ENCODE data around the gene PMPCA. TPM values are rescaled to one million over a fixed set of nuclear protein-coding genes. Genes with fewer than 3 reads are reported as not detected.

PMPCA gene
- polyA plus RNA-seq, 1 donor (not counting 4 experiments of a cell fraction or from before 2014, with no cell fraction given) = 85.9 TPM

DNA sequence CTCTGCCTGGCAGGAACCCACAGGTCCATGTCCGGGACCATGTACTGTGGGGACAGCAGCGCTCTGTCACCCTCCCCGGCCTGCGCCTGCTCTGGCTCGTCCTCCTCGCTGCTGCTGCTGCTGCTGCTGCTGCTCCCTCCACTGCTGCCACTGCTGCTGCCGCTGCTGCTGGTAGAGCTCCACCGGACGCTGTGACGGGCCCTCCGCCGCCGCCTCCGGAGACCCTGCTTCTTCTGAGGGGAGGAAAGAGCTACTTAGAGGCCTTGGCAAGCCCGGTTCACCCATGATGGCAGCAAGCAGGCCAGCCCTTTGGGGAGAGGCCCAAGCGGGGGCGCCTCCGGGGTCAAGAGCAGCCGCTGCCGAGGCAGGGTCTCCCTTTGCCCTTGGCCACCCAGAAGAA, 27.0 kb upstream of the PMPCA start:
- Histone ChIP-seq H4K20me1 (ENCODE audit: control insufficient read depth, extremely low read depth, insufficient read depth, low read length) (peaks cover 2% of the 10 kb centered on the region), H3K9me1 (ENCODE audit: control insufficient read depth, extremely low read depth, insufficient read depth, low read length) (no peaks in the 10 kb centered on the region), H3K27ac (ENCODE audit: control insufficient read depth, insufficient read depth, low read length) (no peak overlapping the region), H3K9ac (ENCODE audit: control insufficient read depth, extremely low read depth, insufficient read depth, low read length) (no peak overlapping the region), H3K27me3 (ENCODE audit: control insufficient read depth, extremely low read depth, insufficient read depth, low read length) (no peaks in the 10 kb centered on the region), H3K4me2 (ENCODE audit: control insufficient read depth, extremely low read depth, insufficient read depth, low read depth, low read length) (no peak overlapping the region), H3K9me3 (ENCODE audit: control insufficient read depth, low read depth, low read length) (no peaks in the 10 kb centered on the region), H3K36me3 (ENCODE audit: control insufficient read depth in 2 of 2, extremely low read depth in 1 of 2, insufficient read depth in 2 of 2, low read length in 2 of 2) (peaks cover 34 to 50% of the 10 kb centered on the region in 2 experiments), H3K4me1 (ENCODE audit: control insufficient read depth, extremely low read depth, insufficient read depth, low read length) (no peaks in the 10 kb centered on the region), H3K4me3 (ENCODE audit: control insufficient read depth in 2 of 3, extremely low read depth in 1 of 3, insufficient read depth in 2 of 3, low read depth in 1 of 3, low read length in 3 of 3) (no peak overlapping the region), H2AFZ (ENCODE audit: control insufficient read depth, low read length) (no peak overlapping the region), H3K79me2 (ENCODE audit: control insufficient read depth, insufficient read depth, low read length) (no peaks in the 10 kb centered on the region)
- dilution Hi-C loops (cut with MboI; ENCODE audit: extremely low pct_ligation_motif_present, low sequenced_read_pairs) = no loop called here
- FAIRE-seq (no peak), DNase-seq (ENCODE audit: low read depth, low spot score) (no peak)
- TF ChIP-seq, protein P1, sequence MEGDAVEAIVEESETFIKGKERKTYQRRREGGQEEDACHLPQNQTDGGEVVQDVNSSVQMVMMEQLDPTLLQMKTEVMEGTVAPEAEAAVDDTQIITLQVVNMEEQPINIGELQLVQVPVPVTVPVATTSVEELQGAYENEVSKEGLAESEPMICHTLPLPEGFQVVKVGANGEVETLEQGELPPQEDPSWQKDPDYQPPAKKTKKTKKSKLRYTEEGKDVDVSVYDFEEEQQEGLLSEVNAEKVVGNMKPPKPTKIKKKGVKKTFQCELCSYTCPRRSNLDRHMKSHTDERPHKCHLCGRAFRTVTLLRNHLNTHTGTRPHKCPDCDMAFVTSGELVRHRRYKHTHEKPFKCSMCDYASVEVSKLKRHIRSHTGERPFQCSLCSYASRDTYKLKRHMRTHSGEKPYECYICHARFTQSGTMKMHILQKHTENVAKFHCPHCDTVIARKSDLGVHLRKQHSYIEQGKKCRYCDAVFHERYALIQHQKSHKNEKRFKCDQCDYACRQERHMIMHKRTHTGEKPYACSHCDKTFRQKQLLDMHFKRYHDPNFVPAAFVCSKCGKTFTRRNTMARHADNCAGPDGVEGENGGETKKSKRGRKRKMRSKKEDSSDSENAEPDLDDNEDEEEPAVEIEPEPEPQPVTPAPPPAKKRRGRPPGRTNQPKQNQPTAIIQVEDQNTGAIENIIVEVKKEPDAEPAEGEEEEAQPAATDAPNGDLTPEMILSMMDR (optimal IDR thresholded peaks at IDR 0.05 in 1 of 3, IDR thresholded peaks at IDR 0.05 in 1 of 3, conservative IDR thresholded peaks at IDR 0.05 in 1 of 3; ENCODE audit: extremely low read depth in 1 of 3, insufficient read depth in 2 of 3, low read length in 3 of 3) = no peak
- TF ChIP-seq EZH2 (IDR thresholded peaks at IDR 0.05; ENCODE audit: low read length) = no peak

DNA sequence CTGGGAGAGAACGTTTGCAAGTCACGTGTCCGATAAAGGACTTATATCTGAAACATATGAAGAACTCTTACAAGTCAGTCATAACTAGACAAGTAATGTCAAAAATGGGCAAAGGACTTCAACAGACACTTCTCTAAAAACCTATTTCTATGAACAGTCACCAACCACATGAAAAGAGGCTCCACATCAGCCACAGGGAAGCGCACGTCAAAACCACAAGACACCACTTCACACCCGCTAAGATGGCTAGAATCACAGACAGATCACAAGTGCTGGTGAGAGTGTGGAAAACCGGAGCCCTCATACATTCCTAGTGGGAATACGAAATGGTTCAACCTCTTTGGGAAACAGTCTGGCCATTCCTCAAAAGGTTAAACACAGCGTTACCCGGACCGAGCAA, 25.4 kb upstream of the PMPCA start:
- Histone ChIP-seq H4K20me1 (ENCODE audit: control insufficient read depth, extremely low read depth, insufficient read depth, low read length) (peaks cover 2% of the 10 kb centered on the region), H3K4me2 (ENCODE audit: control insufficient read depth, extremely low read depth, insufficient read depth, low read depth, low read length) (no peak overlapping the region), H3K9ac (ENCODE audit: control insufficient read depth, extremely low read depth, insufficient read depth, low read length) (no peak overlapping the region), H3K79me2 (ENCODE audit: control insufficient read depth, insufficient read depth, low read length) (no peaks in the 10 kb centered on the region), H3K27me3 (ENCODE audit: control insufficient read depth, extremely low read depth, insufficient read depth, low read length) (no peaks in the 10 kb centered on the region), H3K27ac (ENCODE audit: control insufficient read depth, insufficient read depth, low read length) (no peak overlapping the region), H3K9me1 (ENCODE audit: control insufficient read depth, extremely low read depth, insufficient read depth, low read length) (no peaks in the 10 kb centered on the region), H2AFZ (ENCODE audit: control insufficient read depth, low read length) (no peak overlapping the region), H3K4me1 (ENCODE audit: control insufficient read depth, extremely low read depth, insufficient read depth, low read length) (no peaks in the 10 kb centered on the region), H3K4me3 (ENCODE audit: control insufficient read depth in 2 of 3, extremely low read depth in 1 of 3, insufficient read depth in 2 of 3, low read depth in 1 of 3, low read length in 3 of 3) (no peak overlapping the region), H3K9me3 (ENCODE audit: control insufficient read depth, low read depth, low read length) (no peaks in the 10 kb centered on the region), H3K36me3 (ENCODE audit: control insufficient read depth in 2 of 2, extremely low read depth in 1 of 2, insufficient read depth in 2 of 2, low read length in 2 of 2) (peaks cover 31 to 55% of the 10 kb centered on the region in 2 experiments)
- DNase-seq (ENCODE audit: low read depth, low spot score) = no peak
- TF ChIP-seq EZH2 (IDR thresholded peaks at IDR 0.05; ENCODE audit: low read length) = no peak
- TF ChIP-seq, protein P1 (optimal IDR thresholded peaks at IDR 0.05 in 1 of 3, IDR thresholded peaks at IDR 0.05 in 1 of 3, conservative IDR thresholded peaks at IDR 0.05 in 1 of 3; ENCODE audit: extremely low read depth in 1 of 3, insufficient read depth in 2 of 3, low read length in 3 of 3) = no peak
- dilution Hi-C loops (cut with MboI; ENCODE audit: extremely low pct_ligation_motif_present, low sequenced_read_pairs) = no loop called here
- FAIRE-seq = no peak

Data from keratinocyte (primary cell).